HG02840 (cell line): ENCODE results near the gene FBXO45.
"Not testable (repeated sequence)": the region's sequence is repeated elsewhere in the genome, so short reads cannot be mapped to it uniquely, and the experiment has no call there.

Experiments
- ATAC-seq: cut with Tn5 transposase; IDR thresholded peaks from one replicate; pipeline ENCODE4 v1.9.1; 2021; ENCODE audit warnings: mild to moderate bottlenecking, moderate library complexity, moderate number of reproducible peaks; ENCODE audit not compliant: unreplicated experiment, low FRiP score

The FBXO45 gene

GRCh38 chr3:196611761-196612483, 43.5 kb downstream of the FBXO45 start:
- no peak for ATAC-seq

GRCh38 chr3:196615234-196615633, 46.8 kb downstream of the FBXO45 start:
- not testable (repeated sequence) for ATAC-seq

- ATAC-seq = no peak
Observed at GRCh38 chr3:196617256-196617655, 48.8 kb downstream of the FBXO45 start.

- no peak for ATAC-seq
Observed at GRCh38 chr3:196619223-196619622, 50.8 kb downstream of the FBXO45 start.

- ATAC-seq = not testable (repeated sequence)
Observed at GRCh38 chr3:196619627-196620026, 51.2 kb downstream of the FBXO45 start.

GRCh38 chr3:196620161-196620604, 51.7 kb downstream of the FBXO45 start:
- ATAC-seq = peak; percentile 67

GRCh38 chr3:196620684-196621083, 52.2 kb downstream of the FBXO45 start:
- no peak for ATAC-seq

GRCh38 chr3:196621611-196622010, 53.2 kb downstream of the FBXO45 start:
- no peak for ATAC-seq

GRCh38 chr3:196624067-196624790, 55.8 kb downstream of the FBXO45 start:
- no peak for ATAC-seq

GRCh38 chr3:196624907-196625306, 56.4 kb downstream of the FBXO45 start:
- ATAC-seq = no peak

- ATAC-seq = no peak
Observed at GRCh38 chr3:196625331-196625730, 56.9 kb downstream of the FBXO45 start.

- no peak for ATAC-seq
Observed at GRCh38 chr3:196627918-196628231, 59.4 kb downstream of the FBXO45 start.

- no peak for ATAC-seq
Observed at GRCh38 chr3:196629228-196629627, 60.8 kb downstream of the FBXO45 start.

- no peak for ATAC-seq
Observed at GRCh38 chr3:196631682-196632045, 63.2 kb downstream of the FBXO45 start.

GRCh38 chr3:196632046-196632751, 63.7 kb downstream of the FBXO45 start:
- ATAC-seq = peak; percentile 69

- no peak for ATAC-seq
Observed at GRCh38 chr3:196633555-196634151, 65.2 kb downstream of the FBXO45 start.

- ATAC-seq = no peak
Observed at GRCh38 chr3:196634224-196634623, 65.8 kb downstream of the FBXO45 start.

GRCh38 chr3:196634829-196635228, 66.4 kb downstream of the FBXO45 start:
- no peak for ATAC-seq

GRCh38 chr3:196636369-196637349, 68.2 kb downstream of the FBXO45 start:
- no peak for ATAC-seq

GRCh38 chr3:196637941-196638340, 69.5 kb downstream of the FBXO45 start:
- not testable (repeated sequence) for ATAC-seq
